Psoas muscle (tissue), 8 donors: ENCODE results near the gene BNC2. TPM values are rescaled to one million over a fixed set of nuclear protein-coding genes. Genes with fewer than 3 reads are reported as not detected.

Experiments used
- ATAC-seq, 4 donors: fragments of 200-7000 bp; cut with Tn5 transposase; one replicate each; pipeline ENCODE4 v1.9.1; 2020; ENCODE audit warnings: moderate library complexity in 3 of 4, mild to moderate bottlenecking in 2 of 4
- DNase-seq, 2 donors: peaks; one replicate each; pipeline ENCODE4 v3.0.0-alpha.2; 2020
- H3K27ac ChIP-seq: fragments of 200-600 bp; one replicate; pipeline ENCODE4 v1.8.0; 2022
- H3K27me3 ChIP-seq, 3 donors: fragments of 200-600 bp in 1 of 3; one replicate each; pipeline versions ENCODE4 v1.6.1 to v1.8.0; 2013 to 2022; ENCODE audit warnings: low read length in 2 of 3, mild to moderate bottlenecking in 2 of 3, moderate library complexity in 1 of 3; ENCODE audit not compliant: insufficient read depth in 3 of 3
- H3K36me3 ChIP-seq, 2 donors: fragments of 200-600 bp in 1 of 2; one replicate each; pipeline versions ENCODE4 v1.6.1 to v1.8.0; 2013 to 2022; ENCODE audit warnings: low read depth in 1 of 2, mild to moderate bottlenecking in 1 of 2, moderate library complexity in 1 of 2; ENCODE audit not compliant: insufficient read depth in 1 of 2
- H3K4me1 ChIP-seq: fragments of 200-600 bp; one replicate; pipeline ENCODE4 v1.8.0; 2022
- H3K4me3 ChIP-seq: fragments of 200-600 bp; one replicate; pipeline ENCODE4 v1.8.0; 2022; ENCODE audit warnings: mild to moderate bottlenecking
- H3K9me3 ChIP-seq: fragments of 200-600 bp; one replicate; pipeline ENCODE4 v1.8.0; 2022
- CTCF ChIP-seq: fragments of 200-600 bp; IDR thresholded peaks from one replicate; pipeline ENCODE4 v1.8.0; 2022; ENCODE audit warnings: antibody characterized with exemption
- WGBS, 3 donors: extraction: QIAGEN DNeasy Blood & Tissue Kit; methylation state at CpG; one replicate each; pipeline versions ENCODE4 v1.1.6 to v1.1.7; 2013; 5-methylcytosine and 5-hydroxymethylcytosine counted together
- intact Hi-C, 2 donors: fragments of 100-400 bp; cut with DNase I; formaldehyde crosslinking; loops; one replicate each; pipeline versions ENCODE4 v1.11.0 to v1.14.2; 2022
- polyA plus RNA-seq, 3 donors: library from polyadenylated mRNA; stranded (reverse); fragments of 200-250 nt; gene quantifications; one replicate each; pipeline ENCODE4 v1.2.3, GENCODE V29; 2013
- total RNA-seq, 4 donors: library from RNA; stranded (reverse); fragmentation: NEBNext Ultra II Directional in 2 of 4; extraction: Animal tissue kit (Norgen Biotek cat#: 25700) in 2 of 4; gene quantifications; one replicate each; pipeline versions ENCODE4 v1.2.1 to v1.2.4, GENCODE V29; 2021 to 2023
- donor health status: healthy with polysubstance abuse.
- donor health status: DM: no; HTN: no; CAD: no; lungs with moderate emphysema.
- donor health status: Bipolar disorder and iron deficiency.
- donor health status: healthy.
- donor health status: DM: yes; HTN: yes; CAD: no.
- donor health status: DM: no; HTN: no; CAD: no.
- donor health status: DM: no; HTN: no; CAD: no.
- donor health status: DM: yes; HTN: yes; CAD: no.

BNC2 gene
- total and polyA plus RNA-seq, 7 donors = 1.3 to 168 (median 44.1) TPM

- Histone ChIP-seq H3K9me3 (no peaks in the 10 kb centered on the region), H3K4me3 (no peak overlapping the region), H3K4me1 (no peaks in the 10 kb centered on the region), H3K36me3 (no peaks in the 10 kb centered on the region), H3K27me3 (no peaks in the 10 kb centered on the region), H3K27ac (no peak overlapping the region)
- intact Hi-C loops = no loop called here
- 47 to 51% (median 49%) methylated on average over 3 of the region's 3 CpGs for WGBS, 3 donors
- TF ChIP-seq CTCF = no peak
- no peak for ATAC-seq
- DNase-seq = no peak
Measured at GRCh38 chr9:16450578-16450977, 419.9 kb downstream of the BNC2 start.

- no peaks in the 10 kb centered on the region for H3K9me3 ChIP-seq
- no peak for DNase-seq
- no peak for TF ChIP-seq CTCF
- intact Hi-C loops = no loop called here
- no peak for ATAC-seq
- H3K36me3 ChIP-seq = no peaks in the 10 kb centered on the region
- H3K4me3 ChIP-seq = no peak overlapping the region
- H3K27ac ChIP-seq = no peak overlapping the region
- no peaks in the 10 kb centered on the region for H3K27me3 ChIP-seq
- H3K4me1 ChIP-seq = no peaks in the 10 kb centered on the region
Measured at GRCh38 chr9:16450043-16450442, 420.4 kb downstream of the BNC2 start.

- intact Hi-C loops = no loop called here
Measured at GRCh38 chr9:16449076-16449730, 421.3 kb downstream of the BNC2 start.

GRCh38 chr9:16447946-16448345, 422.5 kb downstream of the BNC2 start:
- Histone ChIP-seq H3K4me1 (no peaks in the 10 kb centered on the region), H3K27me3 (no peaks in the 10 kb centered on the region), H3K4me3 (no peak overlapping the region), H3K9me3 (no peaks in the 10 kb centered on the region), H3K27ac (no peak overlapping the region), H3K36me3 (no peaks in the 10 kb centered on the region)
- ATAC-seq (no peak), DNase-seq (no peak)
- intact Hi-C loops = no loop called here
- WGBS, 3 donors = 79 to 83% (median 83%) methylated on average over 3 of the region's 3 CpGs
- TF ChIP-seq CTCF = no peak

More at GRCh38 chr9:16449076-16449730, 421.3 kb downstream of the BNC2 start:
- DNase-seq (no peak), ATAC-seq (no peak)
- no peaks in the 10 kb centered on the region for H3K4me1 ChIP-seq
- no peaks in the 10 kb centered on the region for H3K27me3 ChIP-seq
- no peak for TF ChIP-seq CTCF
- no peaks in the 10 kb centered on the region for H3K9me3 ChIP-seq
- no peak overlapping the region for H3K27ac ChIP-seq
- 91 to 92% (median 92%) methylated on average over 10 of the region's 10 CpGs for WGBS, 3 donors
- H3K36me3 ChIP-seq = no peaks in the 10 kb centered on the region
- no peak overlapping the region for H3K4me3 ChIP-seq

GRCh38 chr9:16446636-16447035, 423.8 kb downstream of the BNC2 start:
- H3K4me1 ChIP-seq = no peaks in the 10 kb centered on the region
- no peak for DNase-seq
- H3K9me3 ChIP-seq = no peaks in the 10 kb centered on the region
- no peaks in the 10 kb centered on the region for H3K36me3 ChIP-seq
- WGBS, 3 donors = 87 to 95% (median 93%) methylated on average over 2 of the region's 2 CpGs
- no peaks in the 10 kb centered on the region for H3K27me3 ChIP-seq
- intact Hi-C loops = no loop called here
- H3K27ac ChIP-seq = no peak overlapping the region
- ATAC-seq = no peak
- H3K4me3 ChIP-seq = no peak overlapping the region
- no peak for TF ChIP-seq CTCF
